HG03558 (cell line): ENCODE results near the gene PRSS53.

ENCODE experiments used
- ATAC-seq: cut with Tn5 transposase; IDR thresholded peaks from one replicate; pipeline ENCODE4 v1.9.1; 2021; ENCODE audit warnings: moderate number of reproducible peaks; ENCODE audit not compliant: unreplicated experiment; ENCODE audit errors: extremely low read depth

PRSS53 gene

GRCh38 chr16:31061126-31061812 lies 27.5 kb downstream of the PRSS53 start:
- no peak for ATAC-seq

- no peak for ATAC-seq
Measured at GRCh38 chr16:31055613-31056012, 33.1 kb downstream of the PRSS53 start.

GRCh38 chr16:31052114-31052513 lies 36.6 kb downstream of the PRSS53 start:
- ATAC-seq: no peak

- no peak for ATAC-seq
Measured at GRCh38 chr16:31050280-31051030, 38.3 kb downstream of the PRSS53 start.

GRCh38 chr16:31043898-31044481 lies 44.8 kb downstream of the PRSS53 start:
- ATAC-seq: no peak

- no peak for ATAC-seq
Measured at GRCh38 chr16:31043352-31043751, 45.4 kb downstream of the PRSS53 start.

GRCh38 chr16:31042866-31043265 lies 45.9 kb downstream of the PRSS53 start:
- ATAC-seq: no peak

GRCh38 chr16:31038993-31039392 lies 49.8 kb downstream of the PRSS53 start:
- no peak for ATAC-seq

- no peak for ATAC-seq
Measured at GRCh38 chr16:31036691-31037090, 52.1 kb downstream of the PRSS53 start.

- no peak for ATAC-seq
Measured at GRCh38 chr16:31033709-31034492, 54.8 kb downstream of the PRSS53 start.
